Activated CD8-positive, alpha-beta memory T cell treated with anti-CD3 and anti-CD28 coated beads, Interleukin-2, amount 50 U/mL, for 4 hours (primary cell): ENCODE data around the gene RRP1B.
A peak's percentile ranks its signal among the peaks of the same experiment; 100 is the strongest.
"Not testable (repeated sequence)": the region's sequence is repeated elsewhere in the genome, so short reads cannot be mapped to it uniquely, and the experiment has no call there.

Experiments used
- DNase-seq: peaks from one replicate; pipeline ENCODE4 v3.0.0-alpha.2; 2020

RRP1B gene

DNA sequence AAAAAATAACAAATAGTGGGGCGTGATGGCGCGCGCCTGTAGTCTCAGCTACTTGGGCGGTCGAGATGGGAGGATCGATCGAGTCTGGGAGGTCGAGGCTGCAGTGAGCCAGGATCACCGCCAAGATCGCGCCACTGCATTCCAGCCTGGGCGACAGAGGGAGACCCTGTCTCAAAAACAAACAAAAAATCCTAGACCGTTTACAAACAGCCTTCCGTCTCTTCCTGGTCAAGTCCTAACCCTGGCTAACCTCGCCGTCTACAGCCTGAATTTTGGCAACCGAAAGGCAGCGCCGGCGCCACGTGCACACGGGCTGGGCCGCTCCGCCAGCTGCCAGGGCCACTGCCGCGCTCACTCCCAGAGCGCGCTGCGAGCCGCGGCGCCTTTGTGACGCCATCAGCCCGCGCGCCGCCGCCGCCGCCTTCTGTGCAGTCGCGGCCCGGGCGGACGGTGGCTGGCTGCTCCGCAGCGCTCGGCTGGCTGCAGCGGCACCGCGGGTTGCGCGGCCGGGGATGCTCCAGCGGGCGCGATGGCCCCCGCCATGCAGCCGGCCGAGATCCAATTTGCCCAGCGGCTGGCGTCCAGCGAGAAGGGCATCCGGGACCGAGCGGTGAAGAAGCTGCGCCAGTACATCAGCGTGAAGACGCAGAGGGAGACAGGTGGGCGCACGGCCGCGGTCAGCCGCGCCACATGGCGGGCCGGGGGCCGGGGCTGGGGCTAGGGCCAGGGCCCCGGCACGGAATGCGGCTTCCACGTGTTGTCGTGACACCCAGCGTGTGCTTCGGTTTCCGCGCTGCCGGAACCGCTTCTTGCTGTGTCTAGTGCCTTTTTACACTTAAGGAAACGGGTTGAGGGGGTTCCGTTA, at the start of gene RRP1B, which contains the start of gene HSF2BP:
Gene RRP1B, plus strand, starts transcription at position 425 of the 865 bp plus-strand sequence. Its CDS starts 105 bp downstream, at position 530.
Gene HSF2BP, minus strand, starts transcription at position 353 of the 865 bp plus-strand sequence. CDS start 1,392 bp downstream, outside the sequence.
- DNase-seq, result peak; percentile 83

- no peak for DNase-seq
Observed at GRCh38 chr21:43611598-43612369, 47.6 kb upstream of the RRP1B start.

- DNase-seq, result no peak
Observed at GRCh38 chr21:43613755-43614638, 45.4 kb upstream of the RRP1B start.

- DNase-seq, result no peak
Observed at GRCh38 chr21:43614839-43615238, 44.5 kb upstream of the RRP1B start.

GRCh38 chr21:43616861-43617260, 42.5 kb upstream of the RRP1B start:
- not testable (repeated sequence) for DNase-seq

- no peak for DNase-seq
Observed at GRCh38 chr21:43618940-43619339, 40.4 kb upstream of the RRP1B start.

- no peak for DNase-seq
Observed at GRCh38 chr21:43619344-43619743, 40.0 kb upstream of the RRP1B start.

DNA sequence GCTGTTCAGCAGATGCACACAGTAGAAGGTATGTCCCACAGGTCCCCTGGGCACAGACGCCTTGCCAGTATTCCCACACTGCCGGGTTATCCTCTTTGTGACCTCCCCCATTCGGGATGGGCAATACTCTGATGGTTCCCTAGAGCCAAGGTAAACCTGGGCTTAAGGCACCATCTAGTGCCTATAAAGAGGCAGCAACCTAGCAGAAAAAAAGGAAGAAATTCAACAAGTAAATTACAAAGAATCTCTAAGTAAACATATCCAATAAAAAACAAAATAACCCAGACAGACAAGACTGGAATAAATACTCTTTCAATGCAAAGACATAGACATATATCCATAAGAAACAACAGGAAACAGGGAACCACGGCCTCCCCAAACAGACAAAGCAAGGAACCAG, 39.5 kb upstream of the RRP1B start:
- no peak for DNase-seq

DNA sequence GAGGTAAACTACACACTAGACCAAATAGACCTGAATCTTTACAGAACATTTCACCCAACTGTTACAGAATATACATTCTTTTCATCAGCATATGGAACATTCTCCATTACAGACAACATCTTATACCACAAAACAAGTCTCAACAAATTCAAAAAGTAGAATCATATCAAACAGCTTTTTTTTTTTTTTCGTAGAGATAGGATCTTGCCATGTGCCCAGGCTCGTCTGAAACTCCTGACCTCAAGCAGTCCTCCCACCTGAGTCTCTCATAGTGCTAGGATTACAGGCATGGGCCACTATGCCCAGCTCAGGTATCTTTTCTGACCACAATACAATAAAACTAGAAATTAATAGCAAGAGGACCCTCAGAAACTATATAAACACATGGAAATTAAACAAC, 36.6 kb upstream of the RRP1B start:
- DNase-seq, result no peak

DNA sequence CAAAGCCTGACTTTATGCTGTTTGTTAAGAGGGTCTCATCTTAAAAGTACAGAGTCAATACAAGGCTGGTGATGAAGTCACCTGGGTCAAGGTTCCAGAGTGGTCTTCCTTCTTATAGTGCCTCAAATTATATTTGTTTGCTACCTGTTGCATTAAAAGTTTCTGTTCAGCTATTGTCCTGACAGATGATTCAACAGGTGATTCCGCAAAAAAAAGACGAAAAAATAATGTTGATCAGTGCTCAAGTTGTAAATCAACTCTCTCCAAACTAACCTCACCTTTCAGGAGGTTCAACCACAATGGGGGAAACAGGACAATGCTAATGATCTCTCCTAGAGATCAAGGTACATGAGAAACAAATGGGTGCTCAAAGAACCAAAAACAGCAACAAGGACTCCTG, 35.8 kb upstream of the RRP1B start:
- no peak for DNase-seq

GRCh38 chr21:43624339-43624738, 35.0 kb upstream of the RRP1B start:
- DNase-seq, result no peak

DNA sequence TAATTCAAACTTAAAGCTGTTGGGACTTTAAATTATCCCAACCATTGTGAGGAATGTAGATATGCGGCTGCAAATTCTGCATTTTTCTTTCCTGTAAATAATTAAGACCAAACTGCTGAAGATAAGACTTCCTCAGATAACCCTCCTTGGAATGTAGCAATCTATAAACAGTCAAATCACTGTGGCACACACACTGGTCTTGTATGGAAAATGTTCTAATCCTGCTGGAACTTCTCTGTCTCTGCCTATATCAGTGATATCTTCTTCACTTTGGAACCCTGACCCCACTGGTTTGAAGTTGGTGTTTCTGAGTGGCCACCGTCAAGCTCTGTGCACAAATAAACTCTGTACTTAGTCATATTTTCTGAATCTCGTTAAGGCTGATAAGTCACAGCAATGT, 33.0 kb upstream of the RRP1B start:
- DNase-seq, result no peak

GRCh38 chr21:43627527-43627926, 31.8 kb upstream of the RRP1B start:
- no peak for DNase-seq

DNA sequence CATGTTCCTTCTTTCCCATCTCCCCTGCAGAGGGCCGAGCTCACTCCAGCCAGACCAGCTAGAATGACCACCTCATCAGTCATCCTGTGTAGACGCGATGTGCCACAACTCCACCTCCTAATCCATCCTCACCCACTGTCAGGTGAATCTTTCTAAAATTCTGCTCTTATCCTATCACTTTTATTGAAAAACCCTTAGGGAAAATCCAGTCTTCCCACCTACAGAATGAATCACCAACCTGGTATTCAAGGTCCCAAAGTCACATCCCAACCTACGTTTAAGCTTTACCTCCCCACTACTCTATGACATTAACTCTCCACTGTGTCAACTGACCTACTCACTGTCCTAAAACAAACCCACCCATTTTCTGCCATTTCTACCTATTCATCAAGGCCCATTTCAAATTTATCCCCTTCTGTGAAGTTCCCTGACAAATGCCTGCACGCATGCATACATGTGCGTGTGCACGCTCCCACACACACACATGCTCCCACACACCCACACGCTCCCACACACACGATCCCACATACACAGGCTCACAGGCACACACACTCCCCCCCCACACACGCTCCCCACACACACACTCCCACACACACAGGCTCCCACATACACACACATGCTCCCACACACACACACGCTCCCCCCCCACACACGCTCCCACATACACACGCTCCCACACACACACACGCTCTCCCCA, 27.8 kb upstream of the RRP1B start:
- no peak for DNase-seq

GRCh38 chr21:43632373-43632905, 26.9 kb upstream of the RRP1B start:
- no peak for DNase-seq

DNA sequence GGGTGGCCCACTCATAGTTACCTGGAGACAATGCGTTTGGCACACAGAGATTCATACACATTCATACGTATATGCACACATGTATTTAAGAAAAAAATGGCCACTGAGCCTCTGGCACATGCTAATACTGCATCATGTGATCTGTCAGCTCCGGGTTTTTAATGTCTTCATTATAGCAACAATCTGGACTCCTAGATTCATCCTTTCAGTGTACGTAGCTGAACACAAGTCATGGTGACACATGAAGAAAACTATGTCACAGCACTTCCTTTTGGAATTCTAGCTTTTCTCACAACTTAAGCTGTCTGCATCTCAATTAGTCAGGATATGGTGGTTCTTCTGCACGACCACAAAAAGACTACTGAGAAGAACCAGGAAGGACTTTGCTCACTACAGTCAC, 24.7 kb upstream of the RRP1B start:
- no peak for DNase-seq

GRCh38 chr21:43635436-43635835, 23.9 kb upstream of the RRP1B start:
- DNase-seq, result no peak

DNA sequence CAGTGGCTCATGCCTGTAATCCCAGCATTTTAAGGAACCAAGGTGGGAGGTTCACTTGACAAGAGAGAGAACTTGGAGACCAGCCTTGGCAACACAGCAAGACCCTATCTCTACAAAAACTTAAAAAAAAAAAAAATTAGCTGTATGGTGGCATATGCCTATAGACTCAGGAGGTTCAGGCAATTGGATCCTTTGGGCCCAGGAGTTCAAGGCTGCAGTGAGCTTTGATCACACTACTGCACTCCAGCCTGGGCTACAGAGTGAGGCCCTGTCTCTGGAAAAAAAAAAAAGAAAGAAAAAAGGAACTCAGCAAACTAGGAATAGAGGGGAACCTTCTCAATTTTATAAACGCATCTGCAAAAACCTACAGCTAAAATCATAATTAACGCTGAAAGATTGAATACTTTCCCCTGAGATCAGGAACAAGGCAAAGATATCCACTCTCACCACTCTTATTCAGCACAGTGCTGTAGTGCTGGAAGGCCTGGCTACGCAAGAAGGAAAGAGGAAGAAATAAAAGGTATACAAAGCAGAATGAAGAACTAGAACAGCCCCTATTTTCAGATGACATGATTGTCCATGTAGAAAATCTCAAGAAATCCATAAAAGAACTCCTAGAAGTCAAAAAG, 21.7 kb upstream of the RRP1B start:
- no peak for DNase-seq

DNA sequence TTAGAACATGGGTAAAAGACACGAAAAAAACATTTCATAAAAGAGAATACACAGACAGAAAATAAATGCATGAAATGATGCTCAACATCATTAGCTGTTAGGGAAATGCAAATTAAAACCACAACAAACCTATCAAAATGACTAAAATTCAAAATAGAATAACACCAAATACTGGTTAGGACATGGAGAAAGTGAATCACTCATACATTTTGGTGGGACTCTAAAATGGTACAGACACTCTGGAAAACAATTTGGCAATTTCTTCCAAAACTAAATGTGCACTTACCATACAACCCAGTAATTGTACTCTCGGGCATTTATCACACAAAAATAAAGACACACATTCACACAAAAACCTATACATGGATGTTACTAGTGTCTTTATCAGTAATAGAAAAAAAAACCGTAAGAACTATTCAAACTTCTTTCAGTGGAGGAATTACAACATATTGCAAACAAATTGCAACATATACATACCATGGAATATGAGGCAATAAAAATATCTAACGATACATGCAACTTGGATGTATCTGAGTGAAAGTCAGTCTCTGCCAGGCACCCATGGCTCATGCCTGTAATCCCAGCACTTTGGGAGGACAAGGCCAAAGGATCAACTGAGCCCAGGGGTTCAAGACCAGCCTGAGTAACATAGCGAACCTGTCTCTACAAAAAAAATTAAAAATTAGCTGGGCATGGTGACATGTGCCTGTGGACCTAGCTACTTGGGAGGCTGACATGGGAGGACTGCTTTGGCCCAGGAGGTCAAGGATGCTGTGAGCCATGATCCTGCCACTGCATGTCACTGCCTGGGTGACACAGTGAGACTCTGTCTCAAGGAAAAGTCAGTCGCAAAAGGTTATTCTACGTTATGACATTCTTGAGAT, 19.6 kb upstream of the RRP1B start:
- DNase-seq, result no peak

DNA sequence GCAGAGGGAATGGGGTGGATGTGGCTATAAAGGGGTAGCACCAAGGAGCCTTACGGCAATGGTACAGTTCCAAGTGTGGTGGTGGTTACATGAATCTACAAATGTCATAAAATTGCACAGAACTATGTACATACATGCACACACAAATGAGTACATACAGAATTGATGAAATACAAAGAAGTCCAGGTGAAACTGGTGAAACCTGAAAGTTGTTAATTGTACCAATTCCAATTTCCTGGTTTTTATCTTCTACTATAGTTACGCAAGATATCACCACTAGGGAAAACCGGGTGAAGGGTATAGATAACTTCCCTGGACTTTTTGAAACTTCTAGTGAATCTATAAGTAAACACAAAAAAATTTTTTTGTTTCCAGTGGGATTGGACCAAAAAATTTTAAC, 19.0 kb upstream of the RRP1B start:
- DNase-seq, result no peak
